Mesodermal cell (in vitro differentiated cells): Measurements from ENCODE around the gene CAMKMT.

ENCODE experiments used
- H3K27ac ChIP-seq: 2 replicates; pipeline ENCODE4 v1.7.0; 2013; ENCODE audit warnings: mild to moderate bottlenecking, low read depth, low read length, moderate library complexity; ENCODE audit not compliant: severe bottlenecking
- H3K36me3 ChIP-seq: 2 replicates; pipeline ENCODE4 v1.7.1; 2013; ENCODE audit warnings: mild to moderate bottlenecking, low read length, moderate library complexity; ENCODE audit not compliant: control insufficient read depth, insufficient read depth
- H3K4me1 ChIP-seq: one replicate; pipeline ENCODE4 v1.7.1; 2013; ENCODE audit warnings: mild to moderate bottlenecking, low read length; ENCODE audit not compliant: insufficient read depth, control insufficient read depth, poor library complexity, severe bottlenecking
- H3K4me3 ChIP-seq: 2 replicates; pipeline ENCODE4 v1.7.0; 2013; ENCODE audit warnings: low read length, control low read depth, mild to moderate bottlenecking; ENCODE audit not compliant: insufficient read depth, poor library complexity, severe bottlenecking; ENCODE audit errors: extremely low read depth
- H3K9me3 ChIP-seq: 2 replicates; pipeline ENCODE4 v1.7.1; 2013; ENCODE audit warnings: mild to moderate bottlenecking, low read length, moderate library complexity; ENCODE audit not compliant: control insufficient read depth
- WGBS, 2 experiments: methylation state at CpG; one replicate each; pipeline ENCODE4 v1.1.5; 2013; ENCODE audit warnings: missing lambda C conversion rate in 2 of 2; ENCODE audit not compliant: insufficient coverage in 2 of 2; 5-methylcytosine and 5-hydroxymethylcytosine counted together

The CAMKMT gene

DNA sequence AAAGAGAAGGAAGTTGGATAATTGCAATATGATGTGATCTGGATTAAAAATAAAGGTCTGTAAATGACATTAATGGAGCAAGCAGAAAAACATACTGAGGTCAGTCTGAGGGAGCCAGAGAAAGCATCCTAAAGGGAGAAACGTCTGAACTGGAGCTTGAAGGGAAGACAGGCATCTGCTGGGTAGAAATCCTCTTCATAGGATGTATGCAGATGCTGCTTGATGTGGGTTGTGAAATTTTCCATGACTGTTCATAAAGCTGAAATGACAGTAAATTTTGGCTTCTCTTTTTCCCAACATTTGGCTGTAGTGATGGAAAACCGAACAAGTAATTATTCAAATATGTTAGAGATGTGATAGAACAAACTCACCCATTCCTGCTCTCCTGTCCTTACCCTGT is 287.6 kb downstream of the CAMKMT start:
- 86 to 88% methylated on average over 1 of the region's 2 CpGs for WGBS, 2 experiments
- no peak overlapping the region for H3K4me3 ChIP-seq
- H3K27ac ChIP-seq = no peak overlapping the region
- H3K36me3 ChIP-seq = no peaks in the 10 kb centered on the region
- H3K4me1 ChIP-seq = no peaks in the 10 kb centered on the region
- no peaks in the 10 kb centered on the region for H3K9me3 ChIP-seq

DNA sequence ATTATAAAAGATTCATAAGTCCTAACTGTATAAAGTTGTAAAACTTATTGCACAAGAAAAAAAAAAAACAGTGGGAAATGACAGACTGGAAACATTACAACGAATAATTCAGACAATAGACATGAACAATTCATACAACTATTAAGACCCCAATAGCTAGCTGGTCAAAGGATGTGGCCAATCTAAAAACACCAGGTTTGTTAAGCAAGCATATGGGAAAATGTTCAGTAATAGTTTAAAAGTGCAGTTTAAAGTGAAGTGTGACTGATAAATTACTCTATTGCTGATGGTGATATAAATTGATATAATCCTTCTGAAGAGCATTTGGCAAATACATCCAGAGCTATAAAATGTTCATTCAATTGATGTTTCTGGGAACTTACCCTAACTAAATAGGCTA is 289.0 kb downstream of the CAMKMT start:
- Histone ChIP-seq H3K27ac (no peak overlapping the region), H3K4me1 (no peaks in the 10 kb centered on the region), H3K4me3 (no peak overlapping the region), H3K9me3 (no peaks in the 10 kb centered on the region), H3K36me3 (no peaks in the 10 kb centered on the region)
- WGBS, 2 experiments = no CpG with 5 or more reads among the region's 1 CpG

DNA sequence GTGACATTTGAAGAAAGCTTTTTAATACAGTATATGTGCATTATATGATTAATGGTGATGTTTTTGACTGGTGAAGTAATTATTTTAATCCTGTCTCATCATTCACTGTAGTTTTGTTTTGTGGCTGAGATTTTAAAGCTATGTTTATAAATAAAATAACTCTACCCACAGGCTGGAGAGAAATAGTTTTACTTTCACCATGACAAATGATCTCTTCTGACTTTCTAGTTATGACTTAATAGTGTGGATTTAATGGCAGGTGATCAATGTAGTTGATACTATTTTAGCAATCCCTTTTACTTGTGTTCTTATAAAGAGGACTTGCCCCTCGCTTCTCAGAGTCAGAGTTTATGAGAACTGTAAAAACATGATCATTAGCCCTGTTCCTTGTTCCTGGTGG is 290.2 kb downstream of the CAMKMT start:
- 100% methylated on average over 1 of the region's 1 CpG; no CpG with 5 or more reads in 1 of the 2 experiments for WGBS, 2 experiments
- H3K27ac ChIP-seq = no peak overlapping the region

DNA sequence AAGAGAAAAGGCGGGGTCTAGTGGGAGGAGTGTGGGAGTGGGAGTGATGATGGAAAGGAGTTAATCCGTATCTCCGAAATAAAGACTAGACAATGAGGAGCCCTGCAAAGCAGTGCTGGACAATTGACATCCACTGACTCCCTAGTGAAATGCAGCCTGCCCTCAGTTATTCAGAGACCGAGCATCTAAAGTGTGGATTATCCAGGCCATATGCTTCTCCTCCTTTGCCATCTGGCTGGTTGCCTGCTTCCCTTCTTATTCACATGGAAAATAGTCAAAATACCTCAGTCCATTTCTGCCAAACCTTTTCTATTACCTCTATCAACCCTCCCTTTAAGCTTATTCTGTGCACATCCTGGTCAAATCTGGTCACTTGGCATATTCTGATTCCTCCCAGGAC is 291.0 kb downstream of the CAMKMT start:
- Histone ChIP-seq H3K4me3 (no peak overlapping the region), H3K27ac (no peak overlapping the region), H3K4me1 (no peaks in the 10 kb centered on the region), H3K9me3 (no peaks in the 10 kb centered on the region), H3K36me3 (no peaks in the 10 kb centered on the region)
- WGBS, 2 experiments = 96 to 98% methylated on average over 3 to 4 of the region's 4 CpGs

More for the DNA sequence above, 290.2 kb downstream of the CAMKMT start:
- no peaks in the 10 kb centered on the region for H3K4me1 ChIP-seq
- no peak overlapping the region for H3K4me3 ChIP-seq
- no peaks in the 10 kb centered on the region for H3K9me3 ChIP-seq
- no peaks in the 10 kb centered on the region for H3K36me3 ChIP-seq

DNA sequence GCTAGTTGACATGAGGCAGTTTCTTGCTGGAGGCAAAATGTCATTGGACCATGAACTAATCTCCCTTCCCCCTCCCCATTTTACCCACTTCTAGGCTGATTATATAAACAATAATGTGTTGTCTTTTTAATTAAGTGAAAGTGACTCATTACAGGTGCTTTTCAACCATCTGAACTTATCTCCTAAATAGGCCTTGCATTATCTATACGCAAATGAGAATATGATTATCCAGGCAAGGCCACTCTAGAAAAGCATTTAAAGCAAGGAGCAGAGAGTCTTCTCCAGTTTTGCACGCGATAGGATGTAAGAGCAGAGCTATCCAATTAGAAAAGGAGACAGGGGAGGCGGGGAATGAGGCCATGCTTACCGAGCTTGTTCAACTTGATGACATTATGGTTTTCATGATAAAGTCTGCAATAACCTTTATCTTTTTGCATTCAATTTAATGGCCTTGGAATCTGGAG is 293.7 kb downstream of the CAMKMT start:
- WGBS, 2 experiments = 77 to 81% methylated on average over 3 to 4 of the region's 5 CpGs
- no peak overlapping the region for H3K4me3 ChIP-seq
- no peak overlapping the region for H3K27ac ChIP-seq
- H3K4me1 ChIP-seq = no peaks in the 10 kb centered on the region
- no peaks in the 10 kb centered on the region for H3K9me3 ChIP-seq
- no peaks in the 10 kb centered on the region for H3K36me3 ChIP-seq

DNA sequence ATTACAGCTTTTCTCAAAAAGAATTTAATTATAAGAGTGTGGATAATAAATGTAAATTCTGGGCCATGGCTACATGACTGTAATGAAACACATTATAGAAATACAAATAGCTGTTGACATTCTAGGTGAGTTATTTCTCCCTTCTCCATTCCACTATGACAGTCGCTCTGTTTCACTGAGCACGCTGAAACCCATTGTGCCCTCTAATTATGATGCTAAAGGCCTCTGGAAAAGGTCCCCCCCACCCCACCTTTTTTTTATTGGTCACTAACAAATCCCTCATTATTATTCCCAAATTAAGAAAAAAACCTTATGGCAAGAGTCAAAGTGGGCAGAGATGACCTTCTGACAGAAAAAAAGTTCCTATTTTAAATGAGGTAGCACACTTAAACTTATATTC is 294.7 kb downstream of the CAMKMT start:
- no peak overlapping the region for H3K27ac ChIP-seq
- no peak overlapping the region for H3K4me3 ChIP-seq
- H3K4me1 ChIP-seq = no peaks in the 10 kb centered on the region
- no peaks in the 10 kb centered on the region for H3K36me3 ChIP-seq
- WGBS, 2 experiments = 25 to 40% methylated on average over 2 of the region's 2 CpGs
- H3K9me3 ChIP-seq = no peaks in the 10 kb centered on the region

DNA sequence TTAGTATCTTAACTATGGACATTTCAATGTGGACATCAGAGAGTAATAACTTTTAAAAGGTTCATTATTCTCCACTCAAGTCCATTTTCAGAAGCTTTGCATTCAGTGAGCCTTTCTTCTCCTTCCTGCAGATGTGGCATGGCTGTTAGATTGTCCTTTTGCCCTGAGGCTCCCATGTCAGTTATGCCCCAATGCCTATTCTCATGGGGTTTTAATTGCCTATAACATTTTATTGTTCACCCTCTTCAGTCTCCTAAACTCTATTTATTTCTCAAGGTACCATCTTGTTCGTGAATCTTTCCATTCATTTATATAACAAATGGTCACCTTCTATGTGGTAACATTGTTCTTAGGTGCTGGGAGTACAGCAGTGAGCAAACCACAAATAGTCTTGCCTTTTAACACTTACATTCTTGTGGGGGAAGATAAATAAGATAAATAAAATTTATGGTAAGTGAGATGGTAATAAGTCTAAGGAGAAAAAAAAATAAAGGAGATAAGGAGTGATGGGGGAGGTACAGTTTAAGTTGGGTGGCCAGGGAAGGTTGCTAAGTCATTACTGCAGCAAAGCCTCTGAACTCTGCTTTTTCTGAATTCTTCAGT is 301.8 kb downstream of the CAMKMT start:
- H3K4me1 ChIP-seq = no peaks in the 10 kb centered on the region
- no peaks in the 10 kb centered on the region for H3K9me3 ChIP-seq
- no peak overlapping the region for H3K27ac ChIP-seq
- no peaks in the 10 kb centered on the region for H3K36me3 ChIP-seq
- H3K4me3 ChIP-seq = no peak overlapping the region
- WGBS, 2 experiments = no CpG with 5 or more reads among the region's 1 CpG

DNA sequence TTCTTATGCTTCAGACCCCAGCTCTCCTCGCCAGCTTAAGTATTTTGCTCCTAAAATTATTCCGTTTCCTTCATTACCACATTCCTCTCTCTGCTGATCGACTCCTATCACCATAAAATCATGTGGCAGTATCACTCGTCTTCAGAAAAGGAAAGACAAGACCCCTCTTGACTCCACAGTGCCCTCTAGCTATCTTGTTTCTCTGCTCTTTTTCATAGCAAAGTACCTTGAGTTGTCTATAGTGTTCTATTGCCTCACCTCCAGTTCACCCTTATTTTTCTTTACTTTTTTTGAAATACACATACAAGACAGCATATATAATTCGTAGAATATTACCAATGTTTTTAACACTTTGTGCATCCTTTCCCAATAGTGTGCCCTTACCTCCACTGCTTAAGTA is 306.6 kb downstream of the CAMKMT start:
- no peaks in the 10 kb centered on the region for H3K4me1 ChIP-seq
- H3K4me3 ChIP-seq = no peak overlapping the region
- no peaks in the 10 kb centered on the region for H3K9me3 ChIP-seq
- no peaks in the 10 kb centered on the region for H3K36me3 ChIP-seq
- WGBS, 2 experiments = 54 to 68% methylated on average over 5 of the region's 5 CpGs
- H3K27ac ChIP-seq = no peak overlapping the region

DNA sequence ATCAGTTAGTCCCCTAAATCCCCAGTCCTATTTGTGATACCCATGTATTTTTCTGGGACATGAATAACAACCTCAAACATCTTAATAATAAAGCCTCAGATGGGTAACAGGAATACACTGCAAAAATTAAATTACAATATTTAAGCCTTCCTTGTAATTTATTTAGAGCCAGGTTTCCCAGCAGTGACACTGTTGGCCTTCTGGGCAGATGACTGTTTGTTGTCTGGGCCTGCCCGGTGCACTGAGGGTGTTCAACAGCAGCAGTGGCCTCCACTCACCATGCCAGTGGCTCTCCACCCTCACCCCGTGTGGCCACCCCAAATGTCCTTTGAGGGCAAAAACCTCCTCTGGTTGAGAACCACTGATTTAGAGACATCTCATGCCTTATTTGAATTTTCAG is 309.5 kb downstream of the CAMKMT start:
- Histone ChIP-seq H3K36me3 (no peaks in the 10 kb centered on the region), H3K9me3 (no peaks in the 10 kb centered on the region), H3K4me1 (no peaks in the 10 kb centered on the region), H3K4me3 (no peak overlapping the region), H3K27ac (no peak overlapping the region)
- 83 to 87% methylated on average over 1 to 2 of the region's 2 CpGs for WGBS, 2 experiments

DNA sequence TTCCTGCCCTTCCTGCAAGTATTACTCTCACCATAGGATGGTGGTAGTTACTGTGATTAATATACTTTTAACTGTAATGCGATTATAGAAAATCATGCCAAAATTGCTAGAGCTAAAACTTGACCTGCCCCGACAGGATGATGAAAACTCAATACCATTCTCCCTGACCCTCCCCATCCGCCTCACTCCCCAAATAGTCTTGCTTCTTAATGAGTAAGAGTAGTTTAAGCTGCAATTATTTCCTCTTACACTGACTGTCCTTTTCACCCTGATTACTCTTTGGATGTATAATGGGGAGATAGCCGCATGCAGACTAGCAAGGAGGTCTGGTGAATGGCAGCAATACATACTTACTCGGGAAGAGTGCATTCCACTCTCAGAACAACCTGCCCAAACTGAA is 310.2 kb downstream of the CAMKMT start:
- WGBS, 2 experiments = 67% methylated on average over 2 of the region's 5 CpGs; no CpG with 5 or more reads in 1 of the 2 experiments
- Histone ChIP-seq H3K4me3 (no peak overlapping the region), H3K27ac (no peak overlapping the region), H3K4me1 (no peaks in the 10 kb centered on the region), H3K9me3 (no peaks in the 10 kb centered on the region), H3K36me3 (no peaks in the 10 kb centered on the region)

DNA sequence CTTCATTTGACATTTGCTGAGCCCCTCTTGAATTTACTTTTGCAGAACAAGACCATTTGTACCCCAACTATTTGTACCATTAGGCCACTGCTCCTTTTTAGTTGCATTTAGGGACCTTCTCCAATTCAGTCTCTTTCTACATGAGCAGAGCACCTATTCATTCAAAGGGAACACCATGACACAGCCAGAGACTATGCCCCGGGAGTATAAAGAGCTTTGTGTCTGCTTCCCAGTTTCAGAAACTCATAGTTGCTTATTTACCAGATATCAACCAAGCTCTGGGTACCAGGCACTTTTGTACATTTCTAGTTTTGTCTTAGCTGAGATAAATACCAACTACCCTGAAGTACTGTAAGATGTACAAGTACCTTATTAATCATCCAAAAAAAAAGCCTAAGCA is 310.7 kb downstream of the CAMKMT start:
- Histone ChIP-seq H3K27ac (no peak overlapping the region), H3K9me3 (no peaks in the 10 kb centered on the region), H3K4me1 (no peaks in the 10 kb centered on the region), H3K36me3 (no peaks in the 10 kb centered on the region), H3K4me3 (no peak overlapping the region)
- WGBS, 2 experiments = 100% methylated on average over 1 of the region's 1 CpG
